ENCODE results near the gene MLXIP.

Gene MLXIP

DNA sequence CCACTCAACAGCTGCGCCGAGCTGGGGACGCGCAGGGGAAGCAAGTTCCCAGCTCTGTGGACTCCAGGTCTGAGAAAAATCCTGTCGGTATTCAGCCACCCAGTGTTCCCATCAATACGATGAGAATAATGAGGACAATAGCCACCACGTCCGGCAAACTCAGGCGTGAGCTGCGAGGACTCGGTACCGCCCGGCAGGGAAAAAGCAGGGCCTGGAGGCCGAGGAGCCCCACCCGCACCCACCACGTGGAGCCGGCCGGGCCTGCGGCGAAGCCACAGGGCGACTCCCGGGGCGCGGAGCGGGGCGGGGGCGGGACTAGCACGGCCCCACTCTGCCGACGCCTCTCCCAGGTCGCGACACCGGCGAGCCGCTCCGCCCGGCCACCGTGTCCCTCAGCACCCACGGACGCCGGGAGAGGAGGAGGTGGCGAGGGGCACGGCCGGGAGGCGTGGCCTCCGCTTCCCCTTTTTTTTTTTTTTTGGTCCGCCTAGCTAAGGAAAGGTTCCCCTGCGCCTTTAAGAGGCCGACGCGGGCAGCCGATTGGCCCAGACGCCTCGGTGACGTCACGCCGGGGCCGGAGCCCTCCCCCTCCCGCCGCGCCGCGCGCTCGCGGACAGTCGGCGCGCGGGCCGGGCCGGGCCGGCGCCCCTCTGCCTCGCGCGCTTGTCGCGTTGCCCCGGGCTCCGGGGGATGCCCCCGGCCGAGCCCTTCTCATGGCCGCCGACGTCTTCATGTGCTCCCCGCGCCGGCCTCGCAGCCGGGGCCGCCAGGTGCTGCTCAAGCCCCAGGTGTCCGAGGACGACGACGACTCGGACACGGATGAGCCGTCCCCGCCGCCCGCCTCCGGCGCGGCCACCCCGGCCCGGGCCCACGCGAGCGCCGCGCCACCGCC lies at the start of gene MLXIP (continued):
- peak; percentile 81 for TF ChIP-seq EGR2 (tag by site-specific recombination; IDR thresholded peaks at IDR 0.05; ENCODE audit: low read depth)
- no peak for TF ChIP-seq ZNF157 (tag by site-specific recombination; IDR thresholded peaks at IDR 0.05)
- TF ChIP-seq KLF7 (tag by site-specific recombination; IDR thresholded peaks at IDR 0.05; ENCODE audit: borderline replicate concordance): peak; percentile 13; the same call in 1 of the 2 replicates
- TF ChIP-seq ZNF112 (tag by site-specific recombination; IDR thresholded peaks at IDR 0.05): no peak
- TF ChIP-seq ZNF645 (tag by site-specific recombination; IDR thresholded peaks at IDR 0.05): no peak
- TF ChIP-seq INSM2 (tag by site-specific recombination; IDR thresholded peaks at IDR 0.05): no peak
- no peak for TF ChIP-seq REST (tag by site-specific recombination; IDR thresholded peaks at IDR 0.05)
- no peak for TF ChIP-seq ZNF223 (tag by site-specific recombination; IDR thresholded peaks at IDR 0.05)
- peak; percentile 38; the same call in 1 of the 2 replicates for TF ChIP-seq ZNF785 (tag by site-specific recombination; IDR thresholded peaks at IDR 0.05)
- TF ChIP-seq ZFP69B (tag by site-specific recombination; IDR thresholded peaks at IDR 0.05): peak; percentile 89
- TF ChIP-seq ZNF133 (tag by site-specific recombination; IDR thresholded peaks at IDR 0.05): no peak
- TF ChIP-seq MZF1 (tag by site-specific recombination; IDR thresholded peaks at IDR 0.05; ENCODE audit: borderline replicate concordance): no peak
- TF ChIP-seq, protein P1, sequence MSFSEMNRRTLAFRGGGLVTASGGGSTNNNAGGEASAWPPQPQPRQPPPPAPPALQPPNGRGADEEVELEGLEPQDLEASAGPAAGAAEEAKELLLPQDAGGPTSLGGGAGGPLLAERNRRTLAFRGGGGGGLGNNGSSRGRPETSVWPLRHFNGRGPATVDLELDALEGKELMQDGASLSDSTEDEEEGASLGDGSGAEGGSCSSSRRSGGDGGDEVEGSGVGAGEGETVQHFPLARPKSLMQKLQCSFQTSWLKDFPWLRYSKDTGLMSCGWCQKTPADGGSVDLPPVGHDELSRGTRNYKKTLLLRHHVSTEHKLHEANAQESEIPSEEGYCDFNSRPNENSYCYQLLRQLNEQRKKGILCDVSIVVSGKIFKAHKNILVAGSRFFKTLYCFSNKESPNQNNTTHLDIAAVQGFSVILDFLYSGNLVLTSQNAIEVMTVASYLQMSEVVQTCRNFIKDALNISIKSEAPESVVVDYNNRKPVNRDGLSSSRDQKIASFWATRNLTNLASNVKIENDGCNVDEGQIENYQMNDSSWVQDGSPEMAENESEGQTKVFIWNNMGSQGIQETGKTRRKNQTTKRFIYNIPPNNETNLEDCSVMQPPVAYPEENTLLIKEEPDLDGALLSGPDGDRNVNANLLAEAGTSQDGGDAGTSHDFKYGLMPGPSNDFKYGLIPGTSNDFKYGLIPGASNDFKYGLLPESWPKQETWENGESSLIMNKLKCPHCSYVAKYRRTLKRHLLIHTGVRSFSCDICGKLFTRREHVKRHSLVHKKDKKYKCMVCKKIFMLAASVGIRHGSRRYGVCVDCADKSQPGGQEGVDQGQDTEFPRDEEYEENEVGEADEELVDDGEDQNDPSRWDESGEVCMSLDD (tag by site-specific recombination; IDR thresholded peaks at IDR 0.05): no peak
- TF ChIP-seq, protein P2, sequence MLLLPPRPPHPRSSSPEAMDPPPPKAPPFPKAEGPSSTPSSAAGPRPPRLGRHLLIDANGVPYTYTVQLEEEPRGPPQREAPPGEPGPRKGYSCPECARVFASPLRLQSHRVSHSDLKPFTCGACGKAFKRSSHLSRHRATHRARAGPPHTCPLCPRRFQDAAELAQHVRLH (tag by site-specific recombination; IDR thresholded peaks at IDR 0.05): no peak
- TF ChIP-seq KLF10 (tag by site-specific recombination; IDR thresholded peaks at IDR 0.05): peak; percentile 93
- no peak for TF ChIP-seq ZNF174 (tag by site-specific recombination; IDR thresholded peaks at IDR 0.05)
- TF ChIP-seq ZNF473 (tag by site-specific recombination; IDR thresholded peaks at IDR 0.05): no peak
- TF ChIP-seq ZFP3 (tag by site-specific recombination; IDR thresholded peaks at IDR 0.05; ENCODE audit: low read depth): no peak
- no peak for TF ChIP-seq ZNF677 (tag by site-specific recombination; IDR thresholded peaks at IDR 0.05)
- no peak for TF ChIP-seq SCRT2 (tag by site-specific recombination; IDR thresholded peaks at IDR 0.05)
- no peak for TF ChIP-seq PRDM6 (tag by site-specific recombination; IDR thresholded peaks at IDR 0.05)
- no peak for TF ChIP-seq ZBTB6 (tag by site-specific recombination; IDR thresholded peaks at IDR 0.05)
- no peak for TF ChIP-seq ZNF707 (tag by site-specific recombination; IDR thresholded peaks at IDR 0.05)
- TF ChIP-seq, protein P3, sequence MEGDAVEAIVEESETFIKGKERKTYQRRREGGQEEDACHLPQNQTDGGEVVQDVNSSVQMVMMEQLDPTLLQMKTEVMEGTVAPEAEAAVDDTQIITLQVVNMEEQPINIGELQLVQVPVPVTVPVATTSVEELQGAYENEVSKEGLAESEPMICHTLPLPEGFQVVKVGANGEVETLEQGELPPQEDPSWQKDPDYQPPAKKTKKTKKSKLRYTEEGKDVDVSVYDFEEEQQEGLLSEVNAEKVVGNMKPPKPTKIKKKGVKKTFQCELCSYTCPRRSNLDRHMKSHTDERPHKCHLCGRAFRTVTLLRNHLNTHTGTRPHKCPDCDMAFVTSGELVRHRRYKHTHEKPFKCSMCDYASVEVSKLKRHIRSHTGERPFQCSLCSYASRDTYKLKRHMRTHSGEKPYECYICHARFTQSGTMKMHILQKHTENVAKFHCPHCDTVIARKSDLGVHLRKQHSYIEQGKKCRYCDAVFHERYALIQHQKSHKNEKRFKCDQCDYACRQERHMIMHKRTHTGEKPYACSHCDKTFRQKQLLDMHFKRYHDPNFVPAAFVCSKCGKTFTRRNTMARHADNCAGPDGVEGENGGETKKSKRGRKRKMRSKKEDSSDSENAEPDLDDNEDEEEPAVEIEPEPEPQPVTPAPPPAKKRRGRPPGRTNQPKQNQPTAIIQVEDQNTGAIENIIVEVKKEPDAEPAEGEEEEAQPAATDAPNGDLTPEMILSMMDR (tag by site-specific recombination; IDR thresholded peaks at IDR 0.05): no peak
- TF ChIP-seq ZNF510 (tag by site-specific recombination; IDR thresholded peaks at IDR 0.05; ENCODE audit: insufficient replicate concordance): no peak

Measured in HEK293 (cell line).